Osteoblast (primary cell): ENCODE measurements around the gene NDOR1. TPM values are rescaled to one million over a fixed set of nuclear protein-coding genes. Genes with fewer than 3 reads are reported as not detected.

Experiments
- DNase-seq: peaks from one replicate; pipeline ENCODE4 v3.0.0; 2011; ENCODE audit warnings: low spot score, mixed read lengths; ENCODE audit not compliant: insufficient read length; ENCODE audit errors: missing footprints
- H2AFZ ChIP-seq: 2 replicates; pipeline ENCODE4 v1.6.0; 2011; ENCODE audit warnings: mild to moderate bottlenecking, low read length
- H3K27ac ChIP-seq: 2 replicates; pipeline ENCODE4 v1.5.1; 2011; ENCODE audit warnings: mild to moderate bottlenecking, low read depth, low read length, moderate library complexity
- H3K27me3 ChIP-seq: 2 replicates; pipeline ENCODE4 v1.6.0; 2012; ENCODE audit warnings: mild to moderate bottlenecking, control low read depth, inconsistent platforms, low read length, moderate library complexity; ENCODE audit not compliant: insufficient read depth
- H3K36me3 ChIP-seq: 2 replicates; pipeline ENCODE4 v1.5.1; 2011; ENCODE audit warnings: mild to moderate bottlenecking, low read length, control low read depth, moderate library complexity; ENCODE audit not compliant: insufficient read depth
- H3K4me1 ChIP-seq: 2 replicates; pipeline ENCODE4 v1.5.1; 2011; ENCODE audit warnings: mild to moderate bottlenecking, low read length, control low read depth, moderate library complexity; ENCODE audit not compliant: insufficient read depth
- H3K4me2 ChIP-seq: 2 replicates; pipeline ENCODE4 v1.6.0; 2011; ENCODE audit warnings: mild to moderate bottlenecking, low read length; ENCODE audit not compliant: insufficient read depth
- H3K4me3 ChIP-seq: fragments of 200-600 bp; sonication (generic); 3 replicates; pipeline ENCODE4 v1.5.1; 2012; ENCODE audit warnings: mild to moderate bottlenecking, low read length, inconsistent platforms; ENCODE audit not compliant: insufficient read depth
- H3K79me2 ChIP-seq: 2 replicates; pipeline ENCODE4 v1.6.0; 2012; ENCODE audit warnings: mild to moderate bottlenecking, low read length, control low read depth, inconsistent platforms; ENCODE audit not compliant: insufficient read depth
- H3K9me3 ChIP-seq: 2 replicates; pipeline ENCODE4 v1.5.1; 2011; ENCODE audit warnings: low read depth, low read length, control low read depth
- H4K20me1 ChIP-seq: 2 replicates; pipeline ENCODE4 v1.6.0; 2012; ENCODE audit warnings: mild to moderate bottlenecking, low read length, control low read depth; ENCODE audit not compliant: insufficient read depth
- total RNA-seq: library from RNA; depleted of rRNA; stranded (reverse); fragments of >200 nt; gene quantifications from 2 replicates; pipeline ENCODE4 v1.2.3, GENCODE V29; 2012
- TF ChIP-seq, protein P1 (sequence below): IDR thresholded peaks from 2 replicates; pipeline ENCODE4 v1.5.1; 2011; ENCODE audit warnings: mild to moderate bottlenecking, low read depth, low read length, moderate library complexity; ENCODE audit errors: extremely low read depth

The NDOR1 gene
- 5.0 and 6.2 TPM in 2 replicates for total RNA-seq

DNA sequence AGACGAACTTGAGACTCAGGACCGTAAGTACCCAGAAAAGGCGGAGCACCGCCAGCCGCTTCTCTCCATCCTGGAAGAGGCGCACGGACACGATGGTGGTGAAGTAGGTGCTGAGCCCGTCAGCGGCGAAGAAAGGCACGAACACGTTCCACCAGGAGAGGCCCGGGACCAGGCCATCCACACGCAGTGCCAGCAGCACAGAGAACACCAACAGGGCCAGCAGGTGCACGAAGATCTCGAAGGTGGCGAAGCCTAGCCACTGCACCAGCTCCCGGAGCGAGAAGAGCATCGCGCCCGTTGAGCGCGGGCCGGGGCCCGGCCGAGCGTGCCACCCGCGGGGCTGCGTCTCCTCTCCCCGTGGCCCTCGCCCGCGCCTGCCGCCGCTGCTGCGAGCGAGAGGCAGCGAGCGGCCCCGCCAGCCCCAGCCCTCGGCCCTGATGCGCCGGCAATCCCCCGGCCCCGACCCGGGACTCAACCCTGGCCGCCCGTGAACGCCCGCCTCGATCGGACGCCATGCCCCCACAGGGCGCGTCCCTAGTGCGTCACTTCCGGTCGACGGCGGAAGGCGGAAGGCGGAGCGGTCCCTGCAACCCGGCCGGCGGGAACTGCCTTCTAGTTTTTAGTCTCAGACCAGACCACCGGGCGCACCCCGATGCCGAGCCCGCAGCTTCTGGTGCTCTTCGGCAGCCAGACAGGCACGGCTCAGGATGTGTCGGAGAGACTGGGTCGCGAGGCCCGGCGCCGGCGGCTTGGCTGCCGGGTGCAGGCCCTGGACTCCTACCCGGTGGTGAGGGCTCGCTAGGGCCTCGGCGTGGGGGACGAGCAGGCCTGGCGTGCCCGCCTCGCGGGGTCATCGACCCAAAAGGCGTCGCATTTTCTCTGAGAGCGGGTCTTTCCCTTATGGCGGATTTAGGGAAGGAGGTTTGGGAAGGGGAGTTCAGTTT lies at the start of gene NDOR1, which contains the start of gene TMEM203:
Gene NDOR1 (plus strand): TSS at position 575 of the 944 bp plus-strand sequence. CDS start 78 bp downstream, at position 653.
Gene TMEM203 (minus strand): TSS at position 523 of the 944 bp plus-strand sequence. CDS start 234 bp downstream, at position 289.
- Histone ChIP-seq H3K27ac (peak within 1 kb of the TSS; percentile 72), H3K4me2 (peak within 1 kb of the TSS; percentile 91), H4K20me1 (peaks cover 14% of the 10 kb centered on the region), H3K4me3 (peak within 1 kb of the TSS; percentile 88), H2AFZ (peak within 1 kb of the TSS; percentile 86), H3K36me3 (peaks cover 2% of the 10 kb centered on the region), H3K79me2 (peaks cover 62% of the 10 kb centered on the region), H3K27me3 (no peaks in the 10 kb centered on the region), H3K9me3 (no peaks in the 10 kb centered on the region), H3K4me1 (peaks cover 30% of the 10 kb centered on the region)
- peak; percentile 100 for DNase-seq
- TF ChIP-seq, protein P1, sequence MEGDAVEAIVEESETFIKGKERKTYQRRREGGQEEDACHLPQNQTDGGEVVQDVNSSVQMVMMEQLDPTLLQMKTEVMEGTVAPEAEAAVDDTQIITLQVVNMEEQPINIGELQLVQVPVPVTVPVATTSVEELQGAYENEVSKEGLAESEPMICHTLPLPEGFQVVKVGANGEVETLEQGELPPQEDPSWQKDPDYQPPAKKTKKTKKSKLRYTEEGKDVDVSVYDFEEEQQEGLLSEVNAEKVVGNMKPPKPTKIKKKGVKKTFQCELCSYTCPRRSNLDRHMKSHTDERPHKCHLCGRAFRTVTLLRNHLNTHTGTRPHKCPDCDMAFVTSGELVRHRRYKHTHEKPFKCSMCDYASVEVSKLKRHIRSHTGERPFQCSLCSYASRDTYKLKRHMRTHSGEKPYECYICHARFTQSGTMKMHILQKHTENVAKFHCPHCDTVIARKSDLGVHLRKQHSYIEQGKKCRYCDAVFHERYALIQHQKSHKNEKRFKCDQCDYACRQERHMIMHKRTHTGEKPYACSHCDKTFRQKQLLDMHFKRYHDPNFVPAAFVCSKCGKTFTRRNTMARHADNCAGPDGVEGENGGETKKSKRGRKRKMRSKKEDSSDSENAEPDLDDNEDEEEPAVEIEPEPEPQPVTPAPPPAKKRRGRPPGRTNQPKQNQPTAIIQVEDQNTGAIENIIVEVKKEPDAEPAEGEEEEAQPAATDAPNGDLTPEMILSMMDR = no peak

DNA sequence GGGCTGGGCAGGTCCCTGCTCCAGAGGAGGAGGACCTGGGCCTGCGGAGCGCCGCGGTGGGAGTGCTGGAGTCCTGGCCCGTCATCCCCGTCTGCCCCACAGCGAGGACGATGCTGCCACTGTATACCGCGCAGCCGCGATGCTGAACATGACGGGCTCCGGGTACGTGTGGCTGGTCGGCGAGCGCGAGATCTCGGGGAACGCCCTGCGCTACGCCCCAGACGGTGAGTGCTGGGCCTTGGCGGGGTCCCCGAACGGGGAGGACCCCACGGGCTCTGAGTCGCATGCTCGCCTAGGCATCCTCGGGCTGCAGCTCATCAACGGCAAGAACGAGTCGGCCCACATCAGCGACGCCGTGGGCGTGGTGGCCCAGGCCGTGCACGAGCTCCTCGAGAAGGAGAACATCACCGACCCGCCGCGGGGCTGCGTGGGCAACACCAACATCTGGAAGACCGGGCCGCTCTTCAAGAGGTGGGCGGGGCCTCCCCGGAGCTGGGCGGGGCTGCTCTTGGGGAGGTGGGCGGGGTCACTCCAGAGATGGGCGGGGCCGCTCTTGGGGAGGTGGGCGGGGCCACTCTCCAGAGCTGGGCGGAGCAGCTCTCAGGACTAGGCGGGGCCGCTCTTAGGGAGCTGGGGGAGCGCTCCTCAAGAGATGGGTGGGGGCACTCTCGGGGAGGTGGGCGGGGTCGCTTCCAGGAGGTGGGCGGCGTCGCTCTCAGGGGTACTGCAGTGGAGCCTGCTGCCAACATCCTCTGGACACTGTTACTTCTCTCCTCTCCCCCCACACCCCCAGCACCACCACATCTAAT lies 48.7 kb upstream of the NDOR1 start:
- Histone ChIP-seq H3K4me3 (peak overlapping the region; percentile 56), H3K79me2 (no peaks in the 10 kb centered on the region), H3K4me1 (no peaks in the 10 kb centered on the region), H3K27ac (no peak overlapping the region), H4K20me1 (peaks cover 5% of the 10 kb centered on the region), H3K9me3 (no peaks in the 10 kb centered on the region), H3K4me2 (peak overlapping the region; percentile 67), H3K36me3 (no peaks in the 10 kb centered on the region), H2AFZ (peak overlapping the region; percentile 56), H3K27me3 (peaks cover 36% of the 10 kb centered on the region)
- TF ChIP-seq, protein P1 = no peak
- no peak for DNase-seq

DNA sequence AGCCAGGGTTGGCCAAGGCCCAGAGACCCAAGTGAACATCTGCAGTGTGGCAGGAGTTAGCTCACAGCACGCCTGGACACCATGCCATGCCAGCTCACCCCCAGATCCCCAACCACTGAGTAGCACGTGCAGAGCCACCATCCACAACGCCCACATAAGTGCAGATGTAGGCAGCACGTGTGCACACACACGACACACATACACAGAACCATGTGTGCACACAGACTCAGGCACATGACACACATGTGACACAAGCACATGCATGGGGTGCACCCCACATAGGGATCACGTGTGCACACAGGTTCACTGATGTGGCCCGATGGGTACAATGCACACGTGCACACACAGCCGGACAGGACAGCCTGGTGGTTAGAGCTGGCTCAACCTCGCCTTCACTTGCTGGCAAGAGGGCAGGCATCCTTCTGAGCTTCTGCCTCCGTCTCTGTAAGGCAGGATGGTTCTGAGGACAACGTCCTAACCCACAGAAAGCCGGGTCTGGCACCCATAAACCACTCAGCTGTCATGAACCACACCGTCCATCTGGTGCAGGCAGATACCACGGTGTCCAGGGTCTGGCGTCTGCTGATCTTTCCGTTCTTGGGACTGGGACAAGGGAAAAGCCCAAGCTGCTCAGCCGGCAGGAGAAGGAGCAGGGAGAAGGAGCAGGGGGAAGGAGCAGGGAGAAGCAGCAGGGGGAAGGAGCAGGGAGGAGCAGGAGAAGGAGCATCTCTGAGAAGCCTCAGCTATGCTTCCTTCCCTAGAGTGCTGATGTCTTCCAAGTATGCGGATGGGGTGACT lies 47.7 kb upstream of the NDOR1 start:
- Histone ChIP-seq H3K4me2 (no peak overlapping the region), H2AFZ (no peak overlapping the region), H3K27ac (no peak overlapping the region), H3K4me1 (no peaks in the 10 kb centered on the region), H3K79me2 (no peaks in the 10 kb centered on the region), H3K36me3 (no peaks in the 10 kb centered on the region), H3K27me3 (peaks cover 40% of the 10 kb centered on the region), H3K9me3 (no peaks in the 10 kb centered on the region), H4K20me1 (peaks cover 5% of the 10 kb centered on the region), H3K4me3 (no peak overlapping the region)
- no peak for DNase-seq
- TF ChIP-seq, protein P1 = no peak
